Omental fat pad (tissue), 4 donors: Measurements from ENCODE around the gene FMNL1. TPM values are rescaled to one million over a fixed set of nuclear protein-coding genes. Genes with fewer than 3 reads are reported as not detected.

Source experiments
- ATAC-seq: fragments of 150-250 bp; one replicate; pipeline ENCODE4 v1.9.1; 2016; ENCODE audit warnings: mild to moderate bottlenecking, moderate library complexity; ENCODE audit not compliant: low FRiP score
- DNase-seq: peaks from one replicate; pipeline ENCODE4 v3.0.0-alpha.2; 2019; ENCODE audit warnings: low spot score
- total RNA-seq, 4 donors: library from RNA; depleted of rRNA; stranded (reverse); fragments of >200 nt; gene quantifications; one replicate each; pipeline ENCODE4 v1.1.0, GENCODE V29; 2016
- TF ChIP-seq, protein P1 (sequence below), 3 donors: fragments of 450-650 bp; IDR thresholded peaks; one replicate each; pipeline ENCODE4 v1.5.1; 2016 to 2017; ENCODE audit warnings: antibody characterized with exemption in 3 of 3, mild to moderate bottlenecking in 3 of 3, moderate library complexity in 2 of 3

FMNL1 gene
- total RNA-seq, 4 donors from 2014 or later, result 19.7 to 56.4 (median 38.8) TPM

DNA sequence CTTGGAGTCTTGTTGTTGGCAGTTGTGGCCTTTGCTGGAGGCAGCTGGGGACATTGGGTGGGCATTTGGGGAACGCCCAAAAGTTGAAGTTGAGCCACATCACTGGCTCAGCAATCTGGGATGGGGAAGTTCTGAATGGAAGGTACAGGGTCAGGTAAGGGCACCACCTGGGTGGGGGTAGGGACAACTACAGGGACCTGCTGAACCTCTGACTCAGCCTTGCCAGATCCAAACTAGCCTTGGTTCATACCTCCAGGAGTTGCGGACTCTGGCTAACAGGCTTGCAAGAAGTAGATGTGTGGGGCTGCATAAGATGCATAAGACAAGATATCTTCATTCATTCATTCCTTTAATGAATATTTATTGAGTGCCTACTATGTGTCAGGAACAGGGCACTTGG is 16.0 kb downstream of the FMNL1 start:
- DNase-seq, result no peak
- TF ChIP-seq, protein P1, sequence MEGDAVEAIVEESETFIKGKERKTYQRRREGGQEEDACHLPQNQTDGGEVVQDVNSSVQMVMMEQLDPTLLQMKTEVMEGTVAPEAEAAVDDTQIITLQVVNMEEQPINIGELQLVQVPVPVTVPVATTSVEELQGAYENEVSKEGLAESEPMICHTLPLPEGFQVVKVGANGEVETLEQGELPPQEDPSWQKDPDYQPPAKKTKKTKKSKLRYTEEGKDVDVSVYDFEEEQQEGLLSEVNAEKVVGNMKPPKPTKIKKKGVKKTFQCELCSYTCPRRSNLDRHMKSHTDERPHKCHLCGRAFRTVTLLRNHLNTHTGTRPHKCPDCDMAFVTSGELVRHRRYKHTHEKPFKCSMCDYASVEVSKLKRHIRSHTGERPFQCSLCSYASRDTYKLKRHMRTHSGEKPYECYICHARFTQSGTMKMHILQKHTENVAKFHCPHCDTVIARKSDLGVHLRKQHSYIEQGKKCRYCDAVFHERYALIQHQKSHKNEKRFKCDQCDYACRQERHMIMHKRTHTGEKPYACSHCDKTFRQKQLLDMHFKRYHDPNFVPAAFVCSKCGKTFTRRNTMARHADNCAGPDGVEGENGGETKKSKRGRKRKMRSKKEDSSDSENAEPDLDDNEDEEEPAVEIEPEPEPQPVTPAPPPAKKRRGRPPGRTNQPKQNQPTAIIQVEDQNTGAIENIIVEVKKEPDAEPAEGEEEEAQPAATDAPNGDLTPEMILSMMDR (IDR thresholded peaks at IDR 0.05), result no peak
- no peak for ATAC-seq

DNA sequence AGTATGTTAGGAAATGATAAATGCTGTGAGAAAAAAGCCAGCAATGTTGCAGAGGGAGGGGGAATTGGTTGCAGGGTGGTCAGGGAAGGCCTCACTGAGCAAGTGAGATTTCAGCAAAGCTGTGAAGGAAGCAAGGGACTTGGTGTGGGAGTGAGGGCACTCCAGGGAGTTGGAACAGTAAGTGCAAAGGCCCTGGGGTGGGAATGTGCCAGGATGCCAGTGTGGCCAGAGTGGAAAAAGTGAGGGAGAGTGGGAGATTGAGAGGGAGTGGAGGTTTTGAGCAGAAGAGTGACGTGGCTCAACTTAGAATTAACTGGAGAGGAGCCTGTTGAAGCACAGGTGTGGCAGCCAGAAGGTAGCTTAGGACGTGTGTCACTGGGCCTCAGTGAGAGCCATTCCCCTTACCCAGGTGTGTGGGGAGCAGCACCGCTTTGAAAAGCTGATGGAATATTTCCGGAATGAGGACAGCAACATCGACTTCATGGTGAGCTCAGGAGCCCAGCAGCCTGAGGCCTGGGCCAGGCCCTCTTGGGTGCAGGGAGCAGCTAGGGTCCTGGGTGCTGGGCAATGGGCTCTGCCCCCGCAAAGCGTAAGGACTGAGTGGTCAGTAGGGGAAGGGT is 16.6 kb downstream of the FMNL1 start:
- DNase-seq (no peak), ATAC-seq (no peak)
- TF ChIP-seq, protein P1 (IDR thresholded peaks at IDR 0.05), result no peak

DNA sequence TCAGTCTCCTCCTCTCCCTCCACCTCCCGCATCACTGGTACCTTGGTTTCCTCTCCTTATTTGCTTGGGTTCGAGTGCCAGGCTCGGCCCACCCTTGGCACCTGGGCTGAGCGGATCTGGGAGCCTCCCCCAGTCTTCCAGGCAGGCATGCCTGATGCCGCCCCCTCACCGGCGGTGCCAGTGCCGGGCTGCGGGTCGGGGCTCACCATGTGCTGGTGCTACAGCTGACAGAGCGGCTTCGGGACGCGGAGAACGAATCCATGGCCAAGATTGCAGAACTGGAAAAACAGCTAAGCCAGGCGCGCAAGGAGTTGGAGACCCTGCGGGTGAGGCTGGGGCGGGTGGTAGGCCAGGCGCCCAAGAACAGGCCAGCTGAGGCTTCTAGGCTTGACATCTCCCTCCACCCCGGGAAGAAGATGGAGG is 19.2 kb downstream of the FMNL1 start:
- ATAC-seq (no peak), DNase-seq (no peak)
- TF ChIP-seq, protein P1 (IDR thresholded peaks at IDR 0.05), result no peak

DNA sequence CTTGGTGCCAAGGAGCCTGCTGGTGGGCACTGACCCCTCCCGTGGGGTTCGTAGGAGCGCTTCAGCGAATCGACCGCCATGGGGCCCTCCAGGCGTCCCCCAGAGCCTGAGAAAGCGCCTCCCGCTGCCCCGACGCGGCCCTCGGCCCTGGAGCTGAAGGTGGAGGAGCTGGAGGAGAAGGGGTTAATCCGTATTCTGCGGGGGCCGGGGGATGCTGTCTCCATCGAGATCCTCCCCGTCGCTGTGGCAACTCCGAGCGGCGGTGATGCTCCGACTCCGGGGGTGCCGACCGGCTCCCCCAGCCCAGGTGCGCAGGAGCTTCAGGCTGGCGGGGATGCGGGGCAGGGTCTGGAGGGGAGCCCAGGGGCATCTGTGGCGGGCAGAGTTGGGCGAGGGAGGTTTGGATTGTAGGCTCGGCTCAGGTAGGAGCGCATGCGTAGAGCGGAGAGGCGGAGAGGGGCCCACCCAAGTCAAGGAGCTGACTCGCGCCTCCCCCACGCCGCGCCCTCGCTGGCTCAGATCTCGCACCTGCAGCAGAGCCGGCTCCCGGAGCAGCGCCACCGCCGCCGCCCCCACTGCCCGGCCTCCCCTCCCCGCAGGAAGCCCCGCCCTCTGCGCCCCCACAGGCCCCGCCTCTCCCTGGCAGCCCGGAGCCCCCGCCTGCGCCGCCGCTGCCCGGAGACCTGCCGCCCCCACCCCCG is 19.8 kb downstream of the FMNL1 start:
- TF ChIP-seq, protein P1 (IDR thresholded peaks at IDR 0.05), result no peak
- ATAC-seq, result peak; percentile 43
- no peak for DNase-seq

DNA sequence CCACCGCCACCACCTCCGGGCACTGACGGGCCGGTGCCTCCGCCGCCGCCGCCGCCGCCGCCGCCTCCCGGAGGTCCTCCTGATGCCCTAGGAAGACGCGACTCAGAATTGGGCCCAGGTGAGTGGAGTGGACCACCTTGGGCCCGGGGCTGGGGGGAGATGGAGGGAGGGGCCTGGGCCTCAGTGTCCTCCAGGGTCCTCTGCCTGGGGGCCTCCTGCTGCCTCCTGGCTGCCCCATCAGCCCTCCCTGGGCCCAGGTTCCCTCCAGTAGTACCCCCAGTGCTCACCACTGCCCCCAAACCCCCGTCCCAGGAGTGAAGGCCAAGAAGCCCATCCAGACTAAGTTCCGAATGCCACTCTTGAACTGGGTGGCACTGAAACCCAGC is 20.3 kb downstream of the FMNL1 start:
- DNase-seq (no peak), ATAC-seq (no peak)
- TF ChIP-seq, protein P1 (IDR thresholded peaks at IDR 0.05), result no peak

DNA sequence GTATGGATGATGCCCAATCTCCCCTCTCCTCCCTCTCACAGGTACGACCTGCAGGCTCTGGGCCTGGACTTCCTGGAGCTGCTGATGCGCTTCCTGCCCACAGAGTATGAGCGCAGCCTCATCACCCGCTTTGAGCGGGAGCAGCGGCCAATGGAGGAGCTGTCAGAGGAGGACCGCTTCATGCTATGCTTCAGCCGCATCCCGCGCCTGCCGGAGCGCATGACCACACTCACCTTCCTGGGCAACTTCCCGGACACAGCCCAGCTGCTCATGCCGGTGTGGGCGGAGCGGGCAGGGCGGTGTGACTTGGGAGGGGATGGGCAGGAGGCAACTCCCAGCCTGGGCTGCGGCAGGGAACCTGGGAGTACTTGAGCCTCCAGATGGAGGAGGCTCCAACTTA is 22.1 kb downstream of the FMNL1 start:
- peak; percentile 34 for ATAC-seq
- TF ChIP-seq, protein P1 (IDR thresholded peaks at IDR 0.05), result no peak
- DNase-seq, result no peak
